ENCODE results near the gene TBX2.

Gene TBX2

DNA sequence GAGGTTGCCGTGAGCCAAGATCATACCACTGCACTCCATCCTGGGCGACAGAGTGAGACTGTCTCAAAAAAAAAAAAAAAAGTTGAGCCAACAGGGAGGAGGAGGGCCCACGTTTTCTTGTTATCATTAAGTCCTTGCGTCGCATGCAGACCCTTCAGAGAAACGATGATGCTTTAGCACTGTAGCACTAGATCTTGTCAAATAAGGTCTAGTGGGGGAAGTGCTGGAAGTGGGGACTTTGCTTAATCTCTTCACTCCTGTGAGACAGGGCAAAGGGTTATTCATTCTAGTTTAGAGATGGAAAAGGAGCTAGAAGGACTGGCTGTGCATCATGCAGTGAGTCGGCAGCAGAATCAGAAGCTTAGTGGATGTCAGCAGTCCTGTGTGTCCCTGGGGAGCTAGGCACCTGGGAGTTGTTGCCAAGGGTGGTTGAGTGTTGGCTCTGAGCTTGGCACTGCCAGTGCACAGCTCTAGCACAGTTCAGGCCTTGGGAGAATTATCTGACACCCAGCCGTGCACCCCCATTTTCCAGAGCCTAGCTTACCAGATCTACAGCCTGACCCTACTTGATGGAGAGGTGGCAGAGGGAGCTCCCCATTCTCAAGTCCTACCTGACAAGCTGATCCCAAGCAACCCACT lies 33.4 kb upstream of the TBX2 start:
- no peak for TF ChIP-seq EZH2 (IDR thresholded peaks at IDR 0.05; ENCODE audit: borderline replicate concordance, low read length)
- TF ChIP-seq, protein P1, sequence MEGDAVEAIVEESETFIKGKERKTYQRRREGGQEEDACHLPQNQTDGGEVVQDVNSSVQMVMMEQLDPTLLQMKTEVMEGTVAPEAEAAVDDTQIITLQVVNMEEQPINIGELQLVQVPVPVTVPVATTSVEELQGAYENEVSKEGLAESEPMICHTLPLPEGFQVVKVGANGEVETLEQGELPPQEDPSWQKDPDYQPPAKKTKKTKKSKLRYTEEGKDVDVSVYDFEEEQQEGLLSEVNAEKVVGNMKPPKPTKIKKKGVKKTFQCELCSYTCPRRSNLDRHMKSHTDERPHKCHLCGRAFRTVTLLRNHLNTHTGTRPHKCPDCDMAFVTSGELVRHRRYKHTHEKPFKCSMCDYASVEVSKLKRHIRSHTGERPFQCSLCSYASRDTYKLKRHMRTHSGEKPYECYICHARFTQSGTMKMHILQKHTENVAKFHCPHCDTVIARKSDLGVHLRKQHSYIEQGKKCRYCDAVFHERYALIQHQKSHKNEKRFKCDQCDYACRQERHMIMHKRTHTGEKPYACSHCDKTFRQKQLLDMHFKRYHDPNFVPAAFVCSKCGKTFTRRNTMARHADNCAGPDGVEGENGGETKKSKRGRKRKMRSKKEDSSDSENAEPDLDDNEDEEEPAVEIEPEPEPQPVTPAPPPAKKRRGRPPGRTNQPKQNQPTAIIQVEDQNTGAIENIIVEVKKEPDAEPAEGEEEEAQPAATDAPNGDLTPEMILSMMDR (IDR thresholded peaks at IDR 0.05; ENCODE audit: low read length): no peak
- H3K4me1 ChIP-seq (ENCODE audit: insufficient read depth, low read length, severe bottlenecking): no peaks in the 10 kb centered on the region
- H3K27ac ChIP-seq (ENCODE audit: low read depth, low read length, poor library complexity, severe bottlenecking): no peak overlapping the region
- no peak overlapping the region for H3K9ac ChIP-seq (ENCODE audit: low read length)
- no peaks in the 10 kb centered on the region for H3K36me3 ChIP-seq (ENCODE audit: insufficient read depth, low read length)
- no peaks in the 10 kb centered on the region for H3K9me2 ChIP-seq (ENCODE audit: low read depth, low read length)
- H3K27me3 ChIP-seq (ENCODE audit: insufficient read depth, low read length): no peaks in the 10 kb centered on the region
- H4K20me1 ChIP-seq (ENCODE audit: insufficient read depth, low read length): no peaks in the 10 kb centered on the region
- H3K9me3 ChIP-seq (ENCODE audit: low read length): no peaks in the 10 kb centered on the region
- no peaks in the 10 kb centered on the region for H3F3A ChIP-seq (ENCODE audit: insufficient read depth, low read length)
- H2AFZ ChIP-seq (ENCODE audit: low read length): no peak overlapping the region
- H3K79me2 ChIP-seq (ENCODE audit: insufficient read depth, low read length): no peaks in the 10 kb centered on the region
- no peak overlapping the region for H3K4me2 ChIP-seq (ENCODE audit: low read length)
- no peak overlapping the region for H3K4me3 ChIP-seq (ENCODE audit: low read depth, low read length, poor library complexity, severe bottlenecking)

DNA sequence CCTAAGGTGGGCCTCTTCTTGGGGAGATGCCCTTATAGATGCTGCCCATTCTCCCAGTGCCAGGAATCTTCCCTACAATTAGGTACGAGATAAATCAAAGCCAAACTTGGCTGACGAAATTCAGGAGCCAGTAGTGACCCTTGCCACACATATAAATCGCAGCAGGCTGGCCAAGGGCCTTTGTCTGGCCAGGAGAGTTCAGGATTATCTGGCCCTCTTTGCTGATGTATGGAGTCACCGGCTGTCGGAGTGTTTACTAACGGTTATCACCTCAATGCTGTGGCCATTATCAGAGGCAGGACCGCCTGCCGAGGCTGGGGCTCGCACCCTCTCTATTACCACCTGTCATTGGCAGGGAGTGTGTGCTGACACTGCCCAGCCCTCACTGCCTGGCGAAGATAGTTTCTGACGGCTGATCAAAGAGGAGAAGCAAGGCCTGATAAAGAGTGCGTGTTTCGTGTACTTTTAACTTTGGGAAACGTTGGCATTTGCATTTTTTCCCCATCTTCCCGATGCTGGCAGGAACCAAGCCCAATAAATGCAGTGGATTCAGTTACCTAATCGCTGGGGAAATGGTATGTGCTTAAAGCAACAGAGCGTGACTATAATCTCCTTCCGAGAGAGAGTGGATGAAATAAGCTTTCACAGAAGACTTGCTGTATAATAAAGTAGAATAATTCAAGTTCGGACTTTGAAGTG lies 32.8 kb upstream of the TBX2 start:
- Histone ChIP-seq H3K9ac (ENCODE audit: low read length) (no peak overlapping the region), H3K9me2 (ENCODE audit: low read depth, low read length) (no peaks in the 10 kb centered on the region), H3K36me3 (ENCODE audit: insufficient read depth, low read length) (no peaks in the 10 kb centered on the region), H3K4me2 (ENCODE audit: low read length) (no peak overlapping the region), H3K4me3 (ENCODE audit: low read depth, low read length, poor library complexity, severe bottlenecking) (no peak overlapping the region), H3K79me2 (ENCODE audit: insufficient read depth, low read length) (no peaks in the 10 kb centered on the region), H3K27me3 (ENCODE audit: insufficient read depth, low read length) (no peaks in the 10 kb centered on the region), H4K20me1 (ENCODE audit: insufficient read depth, low read length) (no peaks in the 10 kb centered on the region), H3K4me1 (ENCODE audit: insufficient read depth, low read length, severe bottlenecking) (no peaks in the 10 kb centered on the region), H2AFZ (ENCODE audit: low read length) (no peak overlapping the region), H3F3A (ENCODE audit: insufficient read depth, low read length) (no peaks in the 10 kb centered on the region), H3K27ac (ENCODE audit: low read depth, low read length, poor library complexity, severe bottlenecking) (no peak overlapping the region), H3K9me3 (ENCODE audit: low read length) (no peaks in the 10 kb centered on the region)
- no peak for TF ChIP-seq EZH2 (IDR thresholded peaks at IDR 0.05; ENCODE audit: borderline replicate concordance, low read length)
- TF ChIP-seq, protein P1 (IDR thresholded peaks at IDR 0.05; ENCODE audit: low read length): no peak

DNA sequence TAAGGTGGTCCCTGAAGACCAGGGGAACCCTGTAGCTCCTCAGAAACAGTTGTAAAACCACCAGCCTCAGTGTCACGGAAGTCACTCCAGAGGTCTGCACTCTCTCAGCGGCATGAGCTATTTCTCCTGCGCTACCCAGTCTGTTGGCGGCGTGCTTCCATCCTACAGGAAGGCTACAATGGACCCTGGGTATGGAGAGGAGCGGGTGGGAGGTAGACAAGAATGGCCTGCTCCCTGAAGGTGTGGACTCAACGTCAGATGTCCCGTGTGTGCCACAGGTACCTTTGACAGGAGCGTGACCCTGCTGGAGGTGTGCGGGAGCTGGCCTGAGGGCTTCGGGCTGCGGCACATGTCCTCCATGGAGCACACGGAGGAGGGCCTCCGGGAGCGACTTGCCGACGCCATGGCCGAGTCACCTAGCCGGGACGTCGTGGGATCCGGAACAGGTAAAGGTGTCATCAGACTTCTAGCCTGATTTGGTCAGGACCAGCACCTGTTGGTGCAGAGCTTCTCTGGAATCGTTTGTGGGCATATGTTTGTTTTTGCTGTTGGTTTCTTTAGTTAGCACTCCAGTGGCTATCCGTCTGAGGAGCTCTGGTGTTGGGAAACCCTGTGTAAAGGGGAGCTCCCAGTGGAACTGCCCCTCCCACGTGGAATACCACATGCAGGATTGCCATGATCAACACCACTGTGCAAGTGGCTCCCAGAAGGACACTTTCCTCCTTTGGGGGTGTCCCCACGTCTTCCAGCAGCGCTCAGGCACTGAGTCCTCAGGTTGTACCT lies 31.4 kb upstream of the TBX2 start:
- Histone ChIP-seq H3K4me1 (ENCODE audit: insufficient read depth, low read length, severe bottlenecking) (peaks cover 4% of the 10 kb centered on the region), H3K36me3 (ENCODE audit: insufficient read depth, low read length) (no peaks in the 10 kb centered on the region), H3F3A (ENCODE audit: insufficient read depth, low read length) (no peaks in the 10 kb centered on the region), H3K79me2 (ENCODE audit: insufficient read depth, low read length) (no peaks in the 10 kb centered on the region), H3K4me2 (ENCODE audit: low read length) (no peak overlapping the region), H4K20me1 (ENCODE audit: insufficient read depth, low read length) (no peaks in the 10 kb centered on the region), H3K9me2 (ENCODE audit: low read depth, low read length) (no peaks in the 10 kb centered on the region), H3K9me3 (ENCODE audit: low read length) (no peaks in the 10 kb centered on the region), H3K9ac (ENCODE audit: low read length) (no peak overlapping the region), H3K27ac (ENCODE audit: low read depth, low read length, poor library complexity, severe bottlenecking) (no peak overlapping the region), H3K4me3 (ENCODE audit: low read depth, low read length, poor library complexity, severe bottlenecking) (no peak overlapping the region), H3K27me3 (ENCODE audit: insufficient read depth, low read length) (no peaks in the 10 kb centered on the region), H2AFZ (ENCODE audit: low read length) (no peak overlapping the region)
- TF ChIP-seq, protein P1 (IDR thresholded peaks at IDR 0.05; ENCODE audit: low read length): no peak
- no peak for TF ChIP-seq EZH2 (IDR thresholded peaks at IDR 0.05; ENCODE audit: borderline replicate concordance, low read length)

Data from OCI-LY1 (cell line).